Measurements from ENCODE around the gene RBM12. TPM values are rescaled to one million over a fixed set of nuclear protein-coding genes. Genes with fewer than 3 reads are reported as not detected.

The RBM12 gene
- total RNA-seq, 4 donors from 2014 or later = 9.8 to 23.7 (median 20.7) TPM

GRCh38 chr20:35600176-35600992, 64.3 kb downstream of the RBM12 start:
- Histone ChIP-seq H3K36me3 (no peaks in the 10 kb centered on the region), H3K4me3 (peak overlapping the region; percentile 52 to 65 (median 58)), H3K27me3 (peaks cover 4 to 12% (median 11%) of the 10 kb centered on the region in 3 donors), H3K27ac (peak overlapping the region in 1 of 4 donors; percentile 15), H3K9me3 (no peaks in the 10 kb centered on the region), H3K4me1 (peaks cover 6 to 10% of the 10 kb centered on the region in 2 donors)
- in situ Hi-C loops (cut with MboI; ENCODE audit: low sequenced_read_pairs in 4 of 4) = no loop called here
- intact Hi-C loops (cut with DNase I; ENCODE audit: low total_unique reads) = loop anchor here (2.0 to 5.0 kb wide), 4 partner anchors 62 to 352 kb away; partner anchors contain the start of genes CPNE1, RBM12, RBM39 and SCAND1
- TF ChIP-seq POLR2A (IDR thresholded peaks at IDR 0.05) (no peak), CTCF (IDR thresholded peaks at IDR 0.05 in 4 of 5, conservative IDR thresholded peaks at IDR 0.05 in 1 of 5) (no peak)
- DNase-seq (no peak), ATAC-seq (no peak)

GRCh38 chr20:35599776-35600120, 65.0 kb downstream of the RBM12 start:
- DNase-seq (no peak), ATAC-seq (no peak)
- Histone ChIP-seq H3K27ac (no peak overlapping the region), H3K27me3 (peaks cover 4 to 12% (median 11%) of the 10 kb centered on the region in 3 donors), H3K9me3 (no peaks in the 10 kb centered on the region), H3K36me3 (no peaks in the 10 kb centered on the region), H3K4me1 (peaks cover 6 to 10% of the 10 kb centered on the region in 2 donors), H3K4me3 (no peak overlapping the region)
- intact Hi-C loops (cut with DNase I; ENCODE audit: low total_unique reads) (loop anchor here (2.0 to 5.0 kb wide), 4 partner anchors 63 to 353 kb away; partner anchors contain the start of genes CPNE1, RBM12, RBM39 and SCAND1), in situ Hi-C loops (cut with MboI; ENCODE audit: low sequenced_read_pairs in 4 of 4) (no loop called here)
- TF ChIP-seq POLR2A (IDR thresholded peaks at IDR 0.05) = no peak
- TF ChIP-seq CTCF (IDR thresholded peaks at IDR 0.05 in 4 of 5, conservative IDR thresholded peaks at IDR 0.05 in 1 of 5) = no peak

Other genes with a start within 250 kb of the RBM12 start
- gene GDF5, start 226.7 kb downstream of the RBM12 start, total RNA-seq = not detected
- gene CEP250, start 209.3 kb downstream of the RBM12 start, total RNA-seq = 10 to 100 TPM; 10.9 to 13.9 (median 12.8) TPM
- gene C20orf173, start 135.2 kb downstream of the RBM12 start, total RNA-seq = not detected
- gene ERGIC3, start 122.8 kb downstream of the RBM12 start, total RNA-seq = 10 to 100 TPM; 82.5 to 91.0 (median 89.2) TPM
- 1 to 10 TPM in 1 of 4 donors, under 1 TPM in 1, not detected in 2; 0.91 to 1.4 TPM for gene SPAG4, start 49.1 kb downstream of the RBM12 start, total RNA-seq
- 10 to 100 TPM; 37.3 to 60.7 (median 50.1) TPM for gene CPNE1, start within 50 bp of the RBM12 start, total RNA-seq
- gene NFS1, start 34.5 kb upstream of the RBM12 start, total RNA-seq = 10 to 100 TPM; 31.5 to 85.8 (median 37.2) TPM
- gene ROMO1, start 34.5 kb upstream of the RBM12 start, total RNA-seq = 100 to 1,000 TPM; 213 to 491 (median 309) TPM
- 100 to 1,000 TPM in 3 of 4 donors, 10 to 100 TPM in 1; 98.5 to 165 (median 130) TPM for gene RBM39, start 77.4 kb upstream of the RBM12 start, total RNA-seq
- gene PHF20, start 107.1 kb upstream of the RBM12 start, total RNA-seq = 10 to 100 TPM; 72.6 to 91.9 (median 82.2) TPM

All from gastrocnemius medialis (tissue), 4 donors.